NT2/D1 (cell line): Measurements from ENCODE around the gene XPR1.

ENCODE experiments used
- SUZ12 ChIP-seq: IDR thresholded peaks from 2 replicates; pipeline ENCODE4 v1.6.1; 2011; ENCODE audit not compliant: insufficient read length, insufficient read depth; ENCODE audit errors: extremely low read depth
- YY1 ChIP-seq: IDR thresholded peaks from 2 replicates; pipeline ENCODE4 v1.6.1; 2011; ENCODE audit not compliant: insufficient read length, insufficient read depth
- ZNF274 ChIP-seq: IDR thresholded peaks from 2 replicates; pipeline ENCODE4 v1.6.1; 2011; ENCODE audit warnings: mild to moderate bottlenecking, low read depth, low read length

- TF ChIP-seq ZNF274 (no peak), YY1 (no peak), SUZ12 (no peak)
Observed at GRCh38 chr1:180892675-180893074, 260.9 kb downstream of the XPR1 start.
